Measurements from ENCODE around the gene EEF2K.

GRCh38 chr16:22214889-22215288 is 8.8 kb downstream of the EEF2K start:
- TF ChIP-seq, protein P1, sequence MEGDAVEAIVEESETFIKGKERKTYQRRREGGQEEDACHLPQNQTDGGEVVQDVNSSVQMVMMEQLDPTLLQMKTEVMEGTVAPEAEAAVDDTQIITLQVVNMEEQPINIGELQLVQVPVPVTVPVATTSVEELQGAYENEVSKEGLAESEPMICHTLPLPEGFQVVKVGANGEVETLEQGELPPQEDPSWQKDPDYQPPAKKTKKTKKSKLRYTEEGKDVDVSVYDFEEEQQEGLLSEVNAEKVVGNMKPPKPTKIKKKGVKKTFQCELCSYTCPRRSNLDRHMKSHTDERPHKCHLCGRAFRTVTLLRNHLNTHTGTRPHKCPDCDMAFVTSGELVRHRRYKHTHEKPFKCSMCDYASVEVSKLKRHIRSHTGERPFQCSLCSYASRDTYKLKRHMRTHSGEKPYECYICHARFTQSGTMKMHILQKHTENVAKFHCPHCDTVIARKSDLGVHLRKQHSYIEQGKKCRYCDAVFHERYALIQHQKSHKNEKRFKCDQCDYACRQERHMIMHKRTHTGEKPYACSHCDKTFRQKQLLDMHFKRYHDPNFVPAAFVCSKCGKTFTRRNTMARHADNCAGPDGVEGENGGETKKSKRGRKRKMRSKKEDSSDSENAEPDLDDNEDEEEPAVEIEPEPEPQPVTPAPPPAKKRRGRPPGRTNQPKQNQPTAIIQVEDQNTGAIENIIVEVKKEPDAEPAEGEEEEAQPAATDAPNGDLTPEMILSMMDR (IDR thresholded peaks at IDR 0.05): no peak
- TF ChIP-seq POLR2A (IDR thresholded peaks at IDR 0.05): no peak

Data from adrenal gland (tissue), 5 donors.